ENCODE measurements around the gene RBL2.

GRCh38 chr16:53501216-53501859 is 67.1 kb downstream of the RBL2 start:
- no peak for TF ChIP-seq ZNF891 (CRISPR knock-in tag; IDR thresholded peaks at IDR 0.05)
- TF ChIP-seq JUN (CRISPR knock-in tag; IDR thresholded peaks at IDR 0.05): no peak
- no peak for TF ChIP-seq HMGXB3 (CRISPR knock-in tag; IDR thresholded peaks at IDR 0.05; ENCODE audit: borderline replicate concordance)
- TF ChIP-seq ZNF629 (CRISPR knock-in tag; conservative IDR thresholded peaks at IDR 0.05): no peak
- no peak for TF ChIP-seq NFE2L1 (CRISPR knock-in tag; IDR thresholded peaks at IDR 0.05; ENCODE audit: borderline replicate concordance)
- TF ChIP-seq, protein P1, sequence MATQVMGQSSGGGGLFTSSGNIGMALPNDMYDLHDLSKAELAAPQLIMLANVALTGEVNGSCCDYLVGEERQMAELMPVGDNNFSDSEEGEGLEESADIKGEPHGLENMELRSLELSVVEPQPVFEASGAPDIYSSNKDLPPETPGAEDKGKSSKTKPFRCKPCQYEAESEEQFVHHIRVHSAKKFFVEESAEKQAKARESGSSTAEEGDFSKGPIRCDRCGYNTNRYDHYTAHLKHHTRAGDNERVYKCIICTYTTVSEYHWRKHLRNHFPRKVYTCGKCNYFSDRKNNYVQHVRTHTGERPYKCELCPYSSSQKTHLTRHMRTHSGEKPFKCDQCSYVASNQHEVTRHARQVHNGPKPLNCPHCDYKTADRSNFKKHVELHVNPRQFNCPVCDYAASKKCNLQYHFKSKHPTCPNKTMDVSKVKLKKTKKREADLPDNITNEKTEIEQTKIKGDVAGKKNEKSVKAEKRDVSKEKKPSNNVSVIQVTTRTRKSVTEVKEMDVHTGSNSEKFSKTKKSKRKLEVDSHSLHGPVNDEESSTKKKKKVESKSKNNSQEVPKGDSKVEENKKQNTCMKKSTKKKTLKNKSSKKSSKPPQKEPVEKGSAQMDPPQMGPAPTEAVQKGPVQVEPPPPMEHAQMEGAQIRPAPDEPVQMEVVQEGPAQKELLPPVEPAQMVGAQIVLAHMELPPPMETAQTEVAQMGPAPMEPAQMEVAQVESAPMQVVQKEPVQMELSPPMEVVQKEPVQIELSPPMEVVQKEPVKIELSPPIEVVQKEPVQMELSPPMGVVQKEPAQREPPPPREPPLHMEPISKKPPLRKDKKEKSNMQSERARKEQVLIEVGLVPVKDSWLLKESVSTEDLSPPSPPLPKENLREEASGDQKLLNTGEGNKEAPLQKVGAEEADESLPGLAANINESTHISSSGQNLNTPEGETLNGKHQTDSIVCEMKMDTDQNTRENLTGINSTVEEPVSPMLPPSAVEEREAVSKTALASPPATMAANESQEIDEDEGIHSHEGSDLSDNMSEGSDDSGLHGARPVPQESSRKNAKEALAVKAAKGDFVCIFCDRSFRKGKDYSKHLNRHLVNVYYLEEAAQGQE (IDR thresholded peaks at IDR 0.05; ENCODE audit: borderline replicate concordance in 1 of 2, low read depth in 1 of 2, low read length in 2 of 2): no peak
- TF ChIP-seq ZKSCAN5 (CRISPR knock-in tag; IDR thresholded peaks at IDR 0.05): no peak
- no peak for TF ChIP-seq TAF1 (CRISPR knock-in tag; IDR thresholded peaks at IDR 0.05)

Data from HepG2 (cell line).